ENCODE measurements around the gene TPP2.

Gene TPP2

GRCh38 chr13:102724923-102725322 is 128.1 kb downstream of the TPP2 start:
- Histone ChIP-seq H3K9me2 (replicated peaks; ENCODE audit: insufficient read depth, low read length) (no peaks in the 10 kb centered on the region), H3K9ac (ENCODE audit: low read length) (no peak overlapping the region), H2AFZ (ENCODE audit: low read length) (no peak overlapping the region), H4K20me1 (ENCODE audit: insufficient read depth, low read length) (no peaks in the 10 kb centered on the region), H3K27me3 (replicated peaks; ENCODE audit: insufficient read depth, low read length) (no peaks in the 10 kb centered on the region), H3K9me3 (replicated peaks; ENCODE audit: insufficient read depth, low read length) (no peaks in the 10 kb centered on the region), H3K79me2 (ENCODE audit: low read length) (no peaks in the 10 kb centered on the region), H3K4me2 (ENCODE audit: low read depth, low read length) (no peak overlapping the region), H3K4me3 (ENCODE audit: low read length) (no peak overlapping the region), H3K27ac (ENCODE audit: low read length) (no peak overlapping the region), H3K36me3 (replicated peaks; ENCODE audit: insufficient read depth, low read length) (no peaks in the 10 kb centered on the region), H3K4me1 (ENCODE audit: low read length) (no peaks in the 10 kb centered on the region), H3F3A (ENCODE audit: insufficient read depth, low read length) (no peaks in the 10 kb centered on the region)
- peak; percentile 17 for DNase-seq
- TF ChIP-seq EZH2 (optimal IDR thresholded peaks at IDR 0.05; ENCODE audit: low read depth, low read length): no peak
- no peak for TF ChIP-seq EZH2phosphoT487 (IDR thresholded peaks at IDR 0.05; ENCODE audit: low read length)
- TF ChIP-seq CTCF (IDR thresholded peaks at IDR 0.05; ENCODE audit: low read length): peak; percentile 6; the same call in 1 of the 2 replicates

GRCh38 chr13:102726430-102726829 is 129.6 kb downstream of the TPP2 start:
- Histone ChIP-seq H3K4me3 (ENCODE audit: low read length) (no peak overlapping the region), H3K9ac (ENCODE audit: low read length) (no peak overlapping the region), H3K4me2 (ENCODE audit: low read depth, low read length) (no peak overlapping the region), H3K79me2 (ENCODE audit: low read length) (no peaks in the 10 kb centered on the region), H3K36me3 (replicated peaks; ENCODE audit: insufficient read depth, low read length) (no peaks in the 10 kb centered on the region), H3K9me3 (replicated peaks; ENCODE audit: insufficient read depth, low read length) (no peaks in the 10 kb centered on the region), H4K20me1 (ENCODE audit: insufficient read depth, low read length) (no peaks in the 10 kb centered on the region), H2AFZ (ENCODE audit: low read length) (no peak overlapping the region), H3K4me1 (ENCODE audit: low read length) (no peaks in the 10 kb centered on the region), H3K27ac (ENCODE audit: low read length) (no peak overlapping the region), H3K27me3 (replicated peaks; ENCODE audit: insufficient read depth, low read length) (no peaks in the 10 kb centered on the region), H3F3A (ENCODE audit: insufficient read depth, low read length) (no peaks in the 10 kb centered on the region), H3K9me2 (replicated peaks; ENCODE audit: insufficient read depth, low read length) (no peaks in the 10 kb centered on the region)
- DNase-seq: peak; percentile 21
- peak; percentile 16; the same call in 1 of the 2 replicates for TF ChIP-seq CTCF (IDR thresholded peaks at IDR 0.05; ENCODE audit: low read length)
- no peak for TF ChIP-seq EZH2 (optimal IDR thresholded peaks at IDR 0.05; ENCODE audit: low read depth, low read length)
